ENCODE results near the gene GOT1. TPM values are rescaled to one million over a fixed set of nuclear protein-coding genes. Genes with fewer than 3 reads are reported as not detected.

GOT1 gene
- total and polyA plus RNA-seq, 4 donors, result 73.5 to 271 (median 123) TPM

DNA sequence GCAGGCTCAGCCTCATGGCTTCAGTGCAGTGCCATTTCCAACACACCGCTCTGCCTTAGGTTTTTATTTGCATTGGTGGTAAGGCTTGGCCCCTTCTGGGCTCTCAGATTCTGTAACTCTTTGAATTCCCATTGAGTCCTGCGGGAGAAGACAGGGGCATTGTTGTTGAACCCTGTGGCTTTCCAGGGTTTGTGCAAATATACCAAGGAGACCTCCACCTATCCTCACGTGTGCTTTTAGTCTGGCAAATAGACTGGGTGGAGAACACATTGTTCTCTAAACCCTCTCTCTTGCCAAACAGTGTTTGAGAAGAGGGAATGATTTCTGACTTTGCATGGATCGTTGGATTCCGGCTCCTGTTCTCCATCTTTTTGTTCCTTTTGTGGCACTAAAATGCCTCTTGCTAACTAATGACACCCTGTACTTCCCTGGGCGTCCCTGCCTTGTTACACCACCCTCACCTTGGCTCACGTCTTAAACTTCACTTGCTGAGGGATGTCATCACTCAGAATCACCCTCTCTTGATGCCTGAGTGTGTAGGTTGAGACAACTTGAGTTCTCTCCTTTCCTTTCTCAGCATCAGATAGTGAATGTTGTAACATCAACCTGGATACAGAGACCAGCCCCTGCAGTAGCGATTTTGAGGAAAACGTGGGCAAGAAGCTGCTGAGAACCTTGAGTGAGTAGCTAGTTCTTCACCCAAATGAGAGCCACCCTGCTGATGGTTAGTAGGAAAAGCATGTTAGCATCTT lies 40.5 kb downstream of the GOT1 start:
- Histone ChIP-seq H3K4me3 (ENCODE audit: low read depth in 1 of 3, low read length in 3 of 3) (no peak overlapping the region), H3K9ac (ENCODE audit: low read depth in 1 of 2, low read length in 2 of 2) (no peak overlapping the region), H3K36me3 (ENCODE audit: control insufficient read depth in 4 of 4, insufficient read depth in 3 of 4, low read depth in 1 of 4, low read length in 3 of 4) (no peaks in the 10 kb centered on the region), H3K9me3 (ENCODE audit: control insufficient read depth in 4 of 4, low read length in 3 of 4) (no peaks in the 10 kb centered on the region), H3K4me1 (ENCODE audit: control insufficient read depth in 4 of 4, insufficient read depth in 4 of 4, low read length in 3 of 4) (peaks cover 0 to 16% (median 10%) of the 10 kb centered on the region in 4 donors), H3K27ac (ENCODE audit: low read depth in 1 of 2, low read length in 2 of 2) (no peak overlapping the region), H3K27me3 (ENCODE audit: control insufficient read depth in 4 of 4, insufficient read depth in 4 of 4, low read length in 3 of 4) (no peaks in the 10 kb centered on the region)
- WGBS, result 67% methylated on average over 9 of the region's 9 CpGs
- TF ChIP-seq TAF1 (conservative IDR thresholded peaks at IDR 0.05) (no peak), MAX (IDR thresholded peaks at IDR 0.05) (no peak), HNF4A (conservative IDR thresholded peaks at IDR 0.05) (no peak), GABPA (IDR thresholded peaks at IDR 0.05 in 1 of 2, conservative IDR thresholded peaks at IDR 0.05 in 1 of 2) (no peak), EGR1 (IDR thresholded peaks at IDR 0.05; ENCODE audit: low read depth in 2 of 2) (no peak), HNF4G (IDR thresholded peaks at IDR 0.05) (no peak), REST (IDR thresholded peaks at IDR 0.05) (no peak), RAD21 (IDR thresholded peaks at IDR 0.05) (no peak), SP1 (IDR thresholded peaks at IDR 0.05) (no peak), FOXA2 (IDR thresholded peaks at IDR 0.05) (no peak), ATF3 (IDR thresholded peaks at IDR 0.05) (no peak), RXRA (IDR thresholded peaks at IDR 0.05) (no peak), FOXA1 (IDR thresholded peaks at IDR 0.05) (no peak), CTCF (IDR thresholded peaks at IDR 0.05; ENCODE audit: low read depth, low read length, missing input control) (no peak), JUND (IDR thresholded peaks at IDR 0.05) (no peak), YY1 (IDR thresholded peaks at IDR 0.05) (no peak)
- TF ChIP-seq, protein P1, sequence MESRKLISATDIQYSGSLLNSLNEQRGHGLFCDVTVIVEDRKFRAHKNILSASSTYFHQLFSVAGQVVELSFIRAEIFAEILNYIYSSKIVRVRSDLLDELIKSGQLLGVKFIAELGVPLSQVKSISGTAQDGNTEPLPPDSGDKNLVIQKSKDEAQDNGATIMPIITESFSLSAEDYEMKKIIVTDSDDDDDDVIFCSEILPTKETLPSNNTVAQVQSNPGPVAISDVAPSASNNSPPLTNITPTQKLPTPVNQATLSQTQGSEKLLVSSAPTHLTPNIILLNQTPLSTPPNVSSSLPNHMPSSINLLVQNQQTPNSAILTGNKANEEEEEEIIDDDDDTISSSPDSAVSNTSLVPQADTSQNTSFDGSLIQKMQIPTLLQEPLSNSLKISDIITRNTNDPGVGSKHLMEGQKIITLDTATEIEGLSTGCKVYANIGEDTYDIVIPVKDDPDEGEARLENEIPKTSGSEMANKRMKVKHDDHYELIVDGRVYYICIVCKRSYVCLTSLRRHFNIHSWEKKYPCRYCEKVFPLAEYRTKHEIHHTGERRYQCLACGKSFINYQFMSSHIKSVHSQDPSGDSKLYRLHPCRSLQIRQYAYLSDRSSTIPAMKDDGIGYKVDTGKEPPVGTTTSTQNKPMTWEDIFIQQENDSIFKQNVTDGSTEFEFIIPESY (IDR thresholded peaks at IDR 0.05), result no peak
- no peak for DNase-seq (ENCODE audit: low spot score)

Data from liver (tissue), 9 donors.